GOT3 (cell line): ENCODE results near the gene MC2R.

Experiments
- DNase-seq: peaks from one replicate; lab custom pipeline; 2025; ENCODE audit warnings: mixed read lengths; lab: John Stamatoyannopoulos, UW

MC2R gene

DNA sequence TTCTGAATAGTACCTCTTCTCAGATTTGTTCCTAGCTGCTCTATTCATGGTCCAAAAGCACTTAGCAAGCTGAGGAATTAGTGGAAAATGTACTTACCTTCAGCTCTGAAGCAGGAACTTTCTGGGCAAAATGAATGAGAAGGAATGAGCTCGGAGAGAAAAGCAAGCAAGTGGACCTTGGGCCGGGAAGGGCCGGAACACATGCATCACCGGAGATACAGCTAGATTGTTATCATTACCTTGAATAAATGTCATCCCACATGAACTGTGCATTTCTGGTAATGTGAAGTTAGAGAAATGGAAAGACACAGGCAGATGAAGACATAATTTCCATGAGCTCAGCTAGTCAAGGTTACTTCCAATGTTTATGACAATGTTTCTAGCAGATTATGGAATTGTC, at the start of gene MC2R:
MC2R (minus strand) TSS at position 146 of the 400 bp plus-strand sequence. CDS start 30,018 bp downstream, outside the sequence.
- no peak for DNase-seq

DNA sequence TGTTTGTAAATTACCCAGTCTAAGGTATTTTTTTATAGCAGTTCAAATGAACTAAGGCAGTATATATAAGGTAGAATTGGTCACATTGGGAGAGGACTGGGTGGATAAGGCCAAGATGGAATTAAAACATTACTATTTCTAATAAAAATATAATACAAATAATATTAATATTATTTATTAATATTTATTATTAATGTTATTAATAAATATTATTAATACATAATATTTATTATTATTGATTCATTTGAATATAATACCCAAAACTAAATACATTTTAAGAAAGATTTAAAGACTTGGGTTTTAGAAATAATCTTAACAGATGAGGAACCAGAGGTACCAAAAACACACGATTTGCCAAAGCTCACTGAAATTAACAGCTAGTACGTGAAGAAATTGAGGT, 30.5 kb upstream of the MC2R start:
- no peak for DNase-seq

DNA sequence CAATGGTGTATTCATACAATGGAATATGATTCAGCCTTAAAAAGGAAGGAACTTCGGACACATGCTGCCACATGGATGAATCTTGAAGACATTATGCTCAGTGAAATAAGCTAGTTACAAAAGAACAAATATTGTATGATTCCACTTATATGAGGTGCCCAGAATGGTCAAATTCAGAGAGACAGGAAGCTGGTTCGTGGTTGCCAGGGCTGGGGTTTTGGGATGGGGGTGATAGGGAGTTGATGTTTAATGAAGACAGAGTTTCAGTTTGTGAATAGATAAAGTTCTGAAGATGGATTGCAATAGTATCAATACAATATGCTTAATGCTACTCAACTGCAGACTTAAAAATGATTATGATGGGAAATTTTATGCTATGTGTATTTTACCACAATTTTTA, 28.0 kb upstream of the MC2R start:
- DNase-seq = no peak

DNA sequence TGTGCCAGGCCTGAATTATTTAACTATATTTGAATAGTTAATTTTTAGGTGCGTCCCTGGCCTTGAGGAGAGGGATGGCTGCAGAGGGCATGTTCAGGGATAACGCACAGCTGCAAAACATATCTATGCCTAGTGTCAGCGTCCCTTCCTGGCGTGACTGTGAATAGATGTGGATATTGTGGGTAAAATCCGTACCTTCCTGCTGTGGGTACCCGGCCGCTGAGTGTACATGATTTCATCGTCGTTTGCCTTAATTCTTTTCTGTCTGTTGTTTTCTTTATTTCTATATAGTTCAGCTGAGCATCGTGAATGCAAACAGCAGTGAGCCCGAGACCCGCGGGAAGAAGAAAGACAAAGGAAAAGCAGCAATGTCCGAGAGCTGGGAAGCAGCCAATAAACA, 25.0 kb upstream of the MC2R start:
- no peak for DNase-seq

DNA sequence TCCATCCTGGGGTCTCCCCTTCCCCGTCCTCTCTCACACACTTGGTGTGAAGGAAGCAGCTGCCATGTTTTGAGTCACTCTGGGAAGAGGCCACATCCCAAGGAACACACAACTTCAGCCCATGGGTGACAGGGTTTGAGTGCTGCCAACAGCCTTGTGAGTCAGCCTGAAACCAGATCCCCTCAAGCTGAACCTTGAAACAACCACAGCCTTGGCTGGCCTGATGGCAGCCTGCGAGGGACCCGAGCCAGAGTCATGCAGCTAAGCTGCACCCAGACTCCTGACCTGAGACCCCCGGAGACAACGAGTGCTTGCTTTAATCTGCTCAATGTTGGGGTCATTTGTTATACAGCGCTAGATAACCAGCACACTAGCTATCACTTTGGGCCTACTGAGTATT, 19.3 kb upstream of the MC2R start:
- no peak for DNase-seq

DNA sequence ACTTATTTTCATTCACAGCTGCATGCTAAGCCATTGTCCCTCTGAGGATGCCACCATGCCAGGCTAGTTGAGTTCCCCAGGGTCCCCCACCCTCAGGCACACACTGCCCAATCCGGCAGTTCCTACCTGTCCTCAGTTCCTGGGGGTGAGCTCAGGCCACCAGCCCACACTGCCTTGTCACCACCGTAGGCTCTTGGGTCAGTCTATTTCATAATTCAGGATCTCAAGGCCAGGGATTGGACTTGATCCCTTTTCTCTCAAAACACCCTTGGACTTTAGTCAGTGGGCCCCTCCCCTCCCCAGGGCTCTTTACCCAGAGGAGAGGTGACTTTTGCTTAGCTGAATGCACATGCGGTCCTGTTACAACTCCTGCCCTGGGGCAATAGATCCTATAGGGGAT, 18.7 kb upstream of the MC2R start:
- DNase-seq = no peak

DNA sequence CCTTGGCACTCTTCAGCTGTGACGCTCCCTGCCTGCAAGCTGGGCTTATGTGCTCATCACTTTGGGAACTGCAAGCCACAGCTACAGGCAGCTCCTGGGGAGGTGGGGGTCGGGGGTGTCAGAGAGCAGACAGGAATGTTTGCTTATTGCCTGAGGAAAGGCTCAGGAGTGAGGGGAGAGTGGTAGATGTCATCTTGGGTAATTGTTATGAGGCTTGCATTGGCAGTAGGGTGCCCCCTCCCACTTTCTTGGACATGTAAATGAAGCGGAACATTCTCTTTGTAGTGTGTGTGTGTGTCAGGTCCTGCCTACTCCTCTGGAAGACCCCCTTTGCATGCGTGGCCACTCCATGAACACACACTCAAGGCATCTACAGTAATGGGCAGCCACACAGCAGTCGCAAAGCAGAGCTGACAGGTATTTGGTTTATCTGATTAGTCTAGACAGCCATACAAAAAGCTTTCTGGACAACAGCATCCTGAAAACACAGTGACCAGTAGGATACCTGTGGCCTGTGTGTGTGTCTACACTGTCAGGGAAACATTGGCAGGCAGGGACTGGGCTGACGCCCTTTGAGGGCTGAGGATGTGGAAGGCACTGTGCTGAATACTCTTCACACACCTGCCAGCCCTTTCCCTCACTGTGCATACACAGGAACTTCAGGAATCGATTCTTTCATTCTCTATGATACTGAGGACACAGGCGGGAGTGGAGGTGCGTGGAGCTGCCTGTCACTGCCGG, 17.1 kb upstream of the MC2R start:
- DNase-seq = no peak

DNA sequence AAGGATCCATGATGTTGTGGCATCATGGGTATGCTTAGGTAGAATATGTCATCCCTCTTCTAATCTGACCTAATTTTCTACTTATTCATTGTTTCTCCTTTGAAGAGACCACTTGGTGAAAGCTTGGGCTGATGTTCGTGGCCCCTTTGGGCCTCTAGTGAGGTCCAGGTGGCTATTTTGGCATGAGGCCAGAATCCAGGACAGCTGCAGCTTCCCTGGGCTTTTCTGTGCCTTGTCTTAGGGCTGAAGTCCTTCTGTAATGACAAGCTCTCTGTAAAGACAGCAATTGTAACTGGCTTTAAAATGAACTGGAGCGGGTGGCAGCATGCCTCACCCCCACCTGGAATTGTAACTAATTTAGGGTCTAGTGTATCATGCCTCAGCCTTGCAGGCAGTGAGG, 15.6 kb upstream of the MC2R start:
- DNase-seq = no peak

DNA sequence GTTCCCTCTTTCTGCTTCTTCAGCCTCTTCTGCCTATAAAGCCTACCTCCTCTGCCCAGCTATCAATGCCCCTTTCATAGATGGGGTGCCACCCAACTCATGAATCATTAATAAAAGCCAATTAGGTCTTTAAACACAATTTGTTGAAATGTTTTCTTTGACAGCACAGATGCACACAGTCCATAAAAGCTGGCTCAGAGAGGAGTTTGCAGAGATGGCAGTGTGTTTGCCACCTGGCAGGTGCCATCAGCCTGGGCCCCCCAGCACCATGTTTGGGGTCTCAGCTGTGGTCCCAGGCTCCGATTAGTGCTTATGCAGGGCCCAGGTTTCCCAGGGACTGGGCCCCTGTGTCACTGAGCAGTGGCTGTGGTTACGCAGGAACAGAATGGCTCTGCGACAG, 7.9 kb upstream of the MC2R start:
- DNase-seq = no peak

DNA sequence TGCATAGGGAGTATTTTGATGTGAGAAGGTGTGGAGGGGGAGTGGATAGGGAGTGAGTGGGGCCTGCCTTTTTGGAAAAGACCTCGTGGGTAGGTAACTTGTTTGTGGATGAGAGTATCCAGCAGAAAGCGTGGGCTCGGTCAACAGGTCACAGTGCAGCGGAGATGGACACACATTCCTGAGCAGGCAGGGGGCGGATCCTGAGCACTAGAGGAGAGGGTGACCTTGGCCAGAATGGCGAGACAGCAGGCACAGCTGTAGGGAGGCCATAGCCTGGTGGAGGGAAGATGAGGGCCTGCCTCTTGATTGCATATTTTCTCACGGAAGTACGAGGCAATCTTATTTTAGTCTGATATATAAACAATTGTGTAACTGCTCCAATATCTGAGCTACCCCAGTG, 3.6 kb upstream of the MC2R start:
- DNase-seq = no peak

DNA sequence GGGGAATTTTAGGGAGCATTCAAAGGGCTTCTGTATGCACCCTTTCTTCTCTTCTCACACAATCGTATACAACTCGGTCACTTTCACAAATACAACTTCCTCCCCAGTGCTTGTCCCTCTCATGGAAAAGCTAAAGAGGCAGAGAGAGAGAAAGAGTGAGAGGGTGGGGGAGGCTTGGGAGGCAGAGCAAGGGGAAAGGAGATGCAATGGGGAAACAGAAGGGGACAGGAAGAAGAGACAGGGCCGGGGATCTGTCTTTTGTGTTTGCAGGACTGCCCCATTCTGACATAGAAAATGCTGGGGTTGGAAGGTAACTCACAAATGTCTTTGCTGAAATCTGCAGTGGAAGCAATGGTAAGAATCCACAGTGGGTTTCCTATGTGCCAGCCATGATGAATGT, 2.1 kb upstream of the MC2R start:
- DNase-seq = no peak

DNA sequence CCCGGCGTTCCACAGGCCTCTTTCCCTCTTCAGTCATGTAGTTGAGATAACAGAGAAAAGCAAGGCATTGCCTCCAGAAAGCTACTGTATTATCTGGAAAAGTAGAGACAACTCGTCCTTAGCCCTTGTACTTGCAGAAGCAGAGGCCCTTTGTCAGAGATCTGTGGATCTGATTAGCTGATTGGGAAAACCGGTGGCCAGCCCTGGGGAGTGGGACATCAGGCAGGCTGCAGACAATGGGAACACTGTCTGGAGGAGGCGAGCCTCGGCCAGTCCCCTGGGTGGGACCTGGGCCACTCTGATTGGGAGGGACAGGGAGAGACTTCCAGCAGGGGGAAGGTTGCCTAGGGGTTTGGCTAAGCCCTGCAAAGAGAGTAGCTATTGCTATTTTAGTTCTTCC, 1.2 kb upstream of the MC2R start:
- DNase-seq = no peak

DNA sequence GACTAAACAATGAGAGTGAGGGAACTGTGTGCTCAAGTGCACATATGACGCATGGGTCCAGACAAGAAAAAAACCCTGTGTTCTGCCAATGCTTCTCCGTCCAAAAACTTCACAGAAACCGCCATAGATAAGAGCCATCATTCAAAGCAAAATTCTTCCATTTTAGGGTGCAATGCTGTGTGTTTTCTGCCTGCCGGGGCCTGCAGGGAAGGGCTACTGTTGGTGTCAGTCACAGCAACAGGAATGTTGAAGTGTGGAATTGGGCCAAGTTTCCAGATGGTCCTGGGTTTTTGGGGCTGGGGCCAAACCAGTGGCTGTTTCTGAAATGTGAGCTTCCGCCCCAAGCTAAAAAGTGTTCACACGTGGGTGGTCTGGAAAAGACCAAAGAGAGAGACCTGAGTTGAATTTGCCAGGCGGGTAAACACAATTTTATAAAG, 677 bp upstream of the MC2R start:
- DNase-seq = no peak

DNA sequence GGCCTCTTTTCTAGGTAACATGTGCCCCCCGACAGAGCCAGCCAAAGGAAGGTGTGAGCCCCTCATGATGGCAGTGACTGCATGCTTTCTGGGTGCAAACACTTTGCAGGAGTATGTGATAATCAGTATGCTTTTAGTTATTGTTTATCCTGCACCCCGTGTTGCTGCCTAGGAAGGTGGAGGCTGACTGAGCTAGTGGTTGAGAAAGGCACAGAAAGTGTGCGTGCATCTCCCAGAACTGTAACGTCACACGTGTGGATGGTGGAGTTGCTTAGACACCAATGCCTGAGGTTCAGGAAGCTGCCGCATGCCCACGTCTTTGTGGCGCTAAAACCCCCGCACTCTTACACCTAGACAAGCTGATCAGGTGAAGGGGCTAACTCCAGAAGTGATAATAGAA, 580 bp downstream of the MC2R start:
- no peak for DNase-seq

DNA sequence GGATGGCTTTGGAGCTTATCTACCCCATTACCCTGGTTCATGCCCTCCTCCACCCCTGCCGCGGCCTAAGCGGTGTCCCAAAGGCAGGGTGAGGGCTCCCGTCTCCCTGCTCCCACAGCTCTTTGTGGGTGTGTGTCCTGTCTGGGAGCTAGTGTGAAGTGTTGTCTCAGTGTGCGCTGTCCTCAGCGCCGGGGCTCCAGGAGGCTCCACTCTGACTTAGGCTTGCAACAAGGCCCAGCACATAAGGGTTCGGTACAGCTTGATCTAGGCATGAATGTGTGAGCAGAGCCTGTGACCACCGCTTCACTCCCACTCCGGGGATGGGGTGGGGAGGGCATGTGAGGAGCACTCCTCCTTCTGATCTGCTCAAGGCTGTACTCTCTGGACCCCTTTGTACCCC, 1.2 kb downstream of the MC2R start:
- no peak for DNase-seq

DNA sequence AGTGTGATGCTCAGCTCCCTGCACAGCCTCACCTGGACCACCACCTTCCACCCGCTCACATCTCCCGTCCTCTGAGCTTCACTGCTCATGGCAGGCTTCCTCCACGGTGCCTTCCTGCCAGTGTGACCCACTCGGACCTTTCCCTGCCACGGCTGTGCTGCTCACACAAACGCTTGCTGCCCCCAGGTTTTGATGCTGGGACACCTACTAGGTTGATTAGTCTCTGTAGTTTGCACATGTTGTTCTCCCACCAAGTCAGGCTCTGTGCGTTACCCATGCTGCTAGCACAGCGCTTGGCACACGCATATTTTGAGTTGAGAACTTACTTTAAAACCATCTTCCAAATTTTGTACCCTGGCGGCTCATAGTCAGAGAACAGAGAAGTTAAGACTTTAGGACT, 2.1 kb downstream of the MC2R start:
- DNase-seq = no peak

DNA sequence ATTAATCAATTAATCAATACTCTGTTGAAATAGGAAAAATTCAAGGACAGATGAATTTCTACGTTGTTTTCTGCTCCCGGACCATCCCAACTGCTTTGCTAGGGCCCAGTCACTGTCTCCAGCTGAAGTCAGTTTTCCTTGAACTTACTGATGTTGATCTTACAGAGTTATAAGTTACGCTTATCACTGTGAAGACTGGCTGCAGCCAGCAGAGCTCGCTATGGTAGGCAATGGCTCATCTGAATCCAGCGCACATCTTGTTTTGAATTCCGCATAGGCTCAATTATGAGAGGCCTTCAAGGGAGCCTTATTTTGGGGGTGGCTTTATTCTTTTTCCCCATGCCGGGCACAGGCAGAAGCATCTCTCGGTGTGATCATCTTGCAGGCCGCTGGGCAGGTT, 2.7 kb downstream of the MC2R start:
- no peak for DNase-seq

DNA sequence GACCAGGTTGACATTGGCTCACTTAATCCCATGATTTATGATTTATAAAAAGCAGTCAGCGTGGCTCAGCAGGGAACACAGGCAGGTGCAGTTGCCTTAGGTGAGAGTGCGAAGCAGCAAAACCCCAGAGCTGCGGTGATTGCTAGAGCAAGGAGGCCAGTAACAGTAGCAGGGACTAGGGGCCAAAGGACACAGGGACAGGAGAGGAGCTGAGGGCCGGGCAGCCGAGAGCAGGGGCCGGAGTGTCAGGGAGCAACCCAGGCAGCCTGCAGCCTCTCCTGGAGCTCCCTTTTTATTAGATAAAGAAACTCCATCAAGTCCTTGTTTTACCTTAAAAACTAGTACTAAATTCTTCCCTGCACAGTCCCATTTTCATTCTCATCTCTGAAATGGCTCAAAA, 4.3 kb downstream of the MC2R start:
- DNase-seq = no peak

DNA sequence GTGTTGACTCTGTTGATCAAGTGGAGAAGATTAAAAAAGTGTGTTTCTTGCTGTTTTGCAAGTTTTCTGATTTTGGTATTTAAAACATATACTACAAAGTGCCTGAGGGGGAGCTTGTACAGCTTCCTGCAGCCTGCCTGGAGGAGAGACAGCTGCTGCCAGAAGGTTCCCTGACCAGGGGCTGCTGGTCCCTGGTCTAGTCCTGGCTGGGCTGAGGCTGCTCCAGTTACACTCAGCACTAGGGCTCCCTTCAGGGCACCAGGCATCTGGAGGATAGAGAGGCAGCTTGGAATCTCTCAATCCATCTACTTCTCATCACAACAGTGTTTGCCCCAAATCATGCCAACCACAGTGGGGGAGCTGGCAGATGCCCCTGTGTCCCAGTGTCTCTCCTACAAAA, 4.8 kb downstream of the MC2R start:
- no peak for DNase-seq

DNA sequence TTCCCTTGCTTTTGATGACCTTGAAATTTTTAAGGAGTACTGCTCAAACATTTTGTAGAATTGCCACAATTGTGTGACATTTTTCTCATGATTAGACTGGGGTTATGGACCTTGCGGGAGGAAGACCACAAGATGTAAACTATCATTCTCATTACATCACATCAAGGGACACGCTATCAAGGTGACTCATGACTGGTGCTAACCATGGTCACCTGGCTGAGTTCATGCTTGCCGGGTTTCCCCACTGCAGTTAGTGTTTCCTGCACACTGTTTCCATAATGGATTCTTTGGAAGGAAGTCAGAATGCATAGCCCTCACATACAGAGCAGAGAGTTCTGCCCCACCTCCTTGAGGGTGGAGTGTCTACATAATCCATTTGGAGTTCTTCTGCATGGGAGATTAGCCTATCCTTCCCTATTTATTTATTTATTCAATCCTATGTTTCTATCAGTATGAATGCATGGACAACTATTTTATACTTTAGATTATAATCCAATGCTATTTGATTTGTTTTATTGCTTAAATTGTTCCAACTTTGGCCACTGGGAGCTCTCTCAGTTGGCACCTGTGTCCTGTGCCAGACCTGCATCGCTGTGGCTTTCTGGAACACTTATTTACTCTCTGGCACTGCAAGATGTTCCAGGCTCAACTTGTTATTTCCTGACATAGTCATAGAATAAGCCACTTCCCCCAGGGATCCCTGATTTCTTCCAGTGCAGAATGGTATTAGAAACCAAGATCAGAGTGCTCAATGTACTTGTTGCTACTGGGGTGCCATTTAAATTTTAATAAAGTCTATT, 6.0 kb downstream of the MC2R start:
- no peak for DNase-seq

DNA sequence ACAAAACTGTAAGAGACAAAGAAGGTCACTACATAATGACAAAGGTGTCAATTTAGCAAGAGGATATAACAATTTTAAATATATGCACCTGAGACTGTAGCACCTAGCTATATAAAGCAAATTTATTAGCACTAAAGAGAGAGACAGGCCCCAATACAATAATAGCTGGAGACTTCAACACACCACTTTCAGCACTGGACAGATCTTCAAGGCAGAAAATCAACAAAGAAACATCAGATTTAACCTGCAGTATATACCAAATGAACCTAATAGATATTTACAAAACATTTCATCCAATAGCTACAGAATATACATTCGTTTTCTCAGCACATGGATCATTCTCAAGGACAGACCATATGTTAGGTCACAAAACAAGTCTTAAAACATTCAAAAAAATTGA, 14.7 kb downstream of the MC2R start:
- no peak for DNase-seq

DNA sequence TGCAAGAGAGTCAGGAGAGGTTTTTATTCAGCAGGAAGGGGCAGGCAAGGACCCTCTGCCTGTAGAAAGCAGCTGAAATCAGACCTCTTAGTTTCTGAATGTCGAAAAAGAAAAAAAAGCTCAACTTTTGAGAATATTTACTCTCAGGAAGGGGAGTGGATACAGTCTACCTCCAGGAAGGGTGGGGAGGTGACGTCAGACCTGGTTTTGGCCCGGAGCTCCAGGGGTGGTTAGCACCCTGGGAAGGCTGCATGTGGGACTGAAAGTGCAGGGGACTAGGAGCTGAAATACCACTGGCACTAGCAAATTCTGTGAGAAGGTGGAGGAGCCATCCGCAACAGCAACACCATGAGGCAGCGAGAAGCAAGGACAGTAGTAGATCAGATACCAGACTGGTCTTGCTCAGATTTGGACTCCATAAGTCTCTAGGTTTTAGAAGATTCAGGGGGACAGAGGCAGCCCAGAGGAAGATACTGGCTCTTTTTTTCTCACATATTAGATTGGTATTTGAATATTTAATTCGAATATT, 19.8 kb downstream of the MC2R start:
- no peak for DNase-seq

DNA sequence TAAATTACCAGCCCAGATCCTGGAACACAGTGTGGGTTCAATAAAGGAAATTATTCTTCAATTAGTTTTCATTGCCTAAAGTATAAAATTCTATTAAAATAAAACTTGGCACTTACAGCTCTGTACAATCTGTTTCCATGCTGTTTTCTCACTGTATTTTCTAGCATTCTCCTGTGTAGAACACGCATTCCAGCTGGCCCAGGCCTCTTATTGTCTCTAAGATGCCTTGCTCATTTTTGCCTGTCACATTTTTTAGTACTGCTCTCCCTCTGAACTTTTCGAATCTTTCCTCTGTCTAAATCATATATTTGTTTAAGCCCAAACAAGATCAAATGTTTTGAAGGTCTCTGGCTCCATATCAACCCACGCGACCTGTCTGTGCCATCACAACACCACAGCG, 20.8 kb downstream of the MC2R start:
- DNase-seq = no peak

DNA sequence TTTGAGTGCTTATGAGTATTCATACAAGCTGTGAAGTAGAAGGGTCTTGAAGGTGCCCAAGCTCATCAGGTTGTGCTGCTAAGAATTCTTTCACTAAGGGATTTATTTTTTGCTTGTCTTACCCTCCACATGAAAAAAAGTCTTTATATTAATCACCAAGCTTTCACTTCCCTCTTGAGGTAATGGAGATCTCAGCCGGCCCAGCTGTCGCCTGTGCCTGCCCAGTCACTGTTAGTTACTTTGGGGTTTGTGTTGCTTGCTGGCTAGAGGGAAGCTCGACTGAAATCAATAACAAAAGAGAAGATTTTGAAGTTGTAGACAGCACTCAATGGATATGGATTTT, 21.9 kb downstream of the MC2R start:
- no peak for DNase-seq
